ENCODE data around the gene LRMDA. TPM values are rescaled to one million over a fixed set of nuclear protein-coding genes. Genes with fewer than 3 reads are reported as not detected.

Gene LRMDA
- total RNA-seq, 1 donor from 2014 or later, result not detected

- intact Hi-C loops (cut with micrococcal nuclease), result no loop called here
These were observed 542.7 kb downstream of the LRMDA start for GRCh38 chr10:75974080-75974479.

GRCh38 chr10:75976681-75977080, 545.3 kb downstream of the LRMDA start:
- intact Hi-C loops (cut with micrococcal nuclease), result no loop called here

GRCh38 chr10:75977139-75977538, 545.7 kb downstream of the LRMDA start:
- intact Hi-C loops (cut with micrococcal nuclease), result no loop called here

- intact Hi-C loops (cut with micrococcal nuclease), result no loop called here
These were observed 546.8 kb downstream of the LRMDA start for GRCh38 chr10:75978213-75978612.

GRCh38 chr10:75980419-75981002, 549.1 kb downstream of the LRMDA start:
- intact Hi-C loops (cut with micrococcal nuclease), result no loop called here

- intact Hi-C loops (cut with micrococcal nuclease), result no loop called here
These were observed 551.4 kb downstream of the LRMDA start for GRCh38 chr10:75982611-75983369.

GRCh38 chr10:75984067-75984466, 552.6 kb downstream of the LRMDA start:
- intact Hi-C loops (cut with micrococcal nuclease), result no loop called here

- intact Hi-C loops (cut with micrococcal nuclease), result no loop called here
These were observed 556.2 kb downstream of the LRMDA start for GRCh38 chr10:75987616-75988015.

- intact Hi-C loops (cut with micrococcal nuclease), result no loop called here
These were observed 563.1 kb downstream of the LRMDA start for GRCh38 chr10:75994357-75995040.

- intact Hi-C loops (cut with micrococcal nuclease), result no loop called here
These were observed 563.6 kb downstream of the LRMDA start for GRCh38 chr10:75995041-75995430.

- intact Hi-C loops (cut with micrococcal nuclease), result no loop called here
These were observed 564.3 kb downstream of the LRMDA start for GRCh38 chr10:75995720-75996119.

- intact Hi-C loops (cut with micrococcal nuclease), result no loop called here
These were observed 567.6 kb downstream of the LRMDA start for GRCh38 chr10:75999001-75999400.

- intact Hi-C loops (cut with micrococcal nuclease), result no loop called here
These were observed 568.2 kb downstream of the LRMDA start for GRCh38 chr10:75999515-76000209.

- intact Hi-C loops (cut with micrococcal nuclease), result no loop called here
These were observed 569.1 kb downstream of the LRMDA start for GRCh38 chr10:76000550-76000949.

GRCh38 chr10:76001019-76001418, 569.6 kb downstream of the LRMDA start:
- intact Hi-C loops (cut with micrococcal nuclease), result no loop called here

GRCh38 chr10:76001461-76001860, 570.0 kb downstream of the LRMDA start:
- intact Hi-C loops (cut with micrococcal nuclease), result no loop called here

GRCh38 chr10:76002262-76002854, 570.9 kb downstream of the LRMDA start:
- intact Hi-C loops (cut with micrococcal nuclease), result no loop called here

- intact Hi-C loops (cut with micrococcal nuclease), result no loop called here
These were observed 576.3 kb downstream of the LRMDA start for GRCh38 chr10:76007667-76008181.

- intact Hi-C loops (cut with micrococcal nuclease), result no loop called here
These were observed 578.1 kb downstream of the LRMDA start for GRCh38 chr10:76009531-76009930.

GRCh38 chr10:76010703-76011102, 579.3 kb downstream of the LRMDA start:
- intact Hi-C loops (cut with micrococcal nuclease), result no loop called here

- intact Hi-C loops (cut with micrococcal nuclease), result no loop called here
These were observed 581.4 kb downstream of the LRMDA start for GRCh38 chr10:76012716-76013327.

Measured in T-helper 1 cell treated with Interleukin-12 subunit alpha and Interleukin-12 subunit beta and Interleukin-4 antibody, amounts not matched to agents 30 ng/mL and 1 ng/mL, for 36 hours (primary cell).